Islet precursor cell (in vitro differentiated cells): Measurements from ENCODE around the gene PATJ.

ENCODE experiments used
- DNase-seq: peaks from one replicate; pipeline ENCODE4 v3.0.0-alpha.2; 2018

PATJ gene

DNA sequence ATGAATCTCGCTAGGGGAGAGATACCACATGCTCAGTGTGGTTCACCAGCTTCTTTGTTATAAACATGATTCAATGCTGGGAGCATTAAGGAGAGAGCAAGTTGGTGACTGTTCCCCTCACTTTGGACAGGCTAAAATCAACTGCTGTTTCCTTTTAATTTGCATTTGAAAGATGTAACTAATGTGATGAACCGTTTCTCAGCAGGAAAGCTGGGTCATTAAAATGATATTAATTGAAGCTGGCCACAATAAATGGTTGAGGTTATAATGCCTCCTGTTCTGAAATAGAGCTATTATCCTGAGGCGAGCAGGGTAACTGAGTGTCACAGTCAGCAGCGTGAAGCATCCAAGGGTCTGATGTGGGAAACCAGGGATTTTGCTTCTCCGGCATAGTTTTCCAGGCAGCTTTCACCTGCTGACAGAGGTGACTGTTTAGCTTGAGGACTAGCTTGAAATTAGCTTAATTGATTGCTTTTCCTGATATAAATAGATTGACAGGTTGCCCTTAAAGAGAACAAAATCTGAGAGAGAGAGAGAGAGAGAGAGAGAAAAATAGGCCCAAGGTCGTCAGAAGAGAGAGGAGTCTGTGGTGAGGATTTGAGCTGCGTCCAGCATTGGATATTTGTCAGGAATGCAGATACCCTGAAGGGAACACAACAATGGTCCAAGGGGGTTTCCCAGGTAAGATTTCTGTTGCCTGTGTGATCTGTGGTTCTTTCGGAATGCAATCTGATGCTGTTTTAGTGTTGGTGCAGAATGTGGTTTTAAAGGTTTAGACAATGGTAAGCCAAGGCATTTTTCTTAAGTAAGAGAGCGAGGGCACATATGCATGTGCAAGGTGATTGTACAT, 209.7 kb downstream of the PATJ start:
- DNase-seq: peak; percentile 79

DNA sequence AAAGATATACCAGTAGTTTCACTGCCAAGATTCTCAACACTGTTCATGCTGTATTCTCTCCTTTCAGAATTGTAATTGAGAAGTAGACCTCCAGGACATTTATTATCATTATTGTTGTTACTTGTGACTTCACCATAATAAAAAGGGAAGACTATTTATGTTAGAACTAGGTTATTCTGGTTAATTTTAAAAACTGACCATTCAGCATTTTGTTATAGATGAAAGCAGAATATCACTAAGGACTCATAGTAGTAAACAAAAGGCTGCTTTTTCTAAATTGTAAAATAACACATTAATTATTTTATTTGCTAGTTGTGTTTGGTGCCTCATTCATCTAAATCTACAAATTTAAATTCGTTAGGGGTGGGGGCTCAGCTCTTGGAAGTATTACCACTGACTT, 210.4 kb downstream of the PATJ start:
- no peak for DNase-seq

DNA sequence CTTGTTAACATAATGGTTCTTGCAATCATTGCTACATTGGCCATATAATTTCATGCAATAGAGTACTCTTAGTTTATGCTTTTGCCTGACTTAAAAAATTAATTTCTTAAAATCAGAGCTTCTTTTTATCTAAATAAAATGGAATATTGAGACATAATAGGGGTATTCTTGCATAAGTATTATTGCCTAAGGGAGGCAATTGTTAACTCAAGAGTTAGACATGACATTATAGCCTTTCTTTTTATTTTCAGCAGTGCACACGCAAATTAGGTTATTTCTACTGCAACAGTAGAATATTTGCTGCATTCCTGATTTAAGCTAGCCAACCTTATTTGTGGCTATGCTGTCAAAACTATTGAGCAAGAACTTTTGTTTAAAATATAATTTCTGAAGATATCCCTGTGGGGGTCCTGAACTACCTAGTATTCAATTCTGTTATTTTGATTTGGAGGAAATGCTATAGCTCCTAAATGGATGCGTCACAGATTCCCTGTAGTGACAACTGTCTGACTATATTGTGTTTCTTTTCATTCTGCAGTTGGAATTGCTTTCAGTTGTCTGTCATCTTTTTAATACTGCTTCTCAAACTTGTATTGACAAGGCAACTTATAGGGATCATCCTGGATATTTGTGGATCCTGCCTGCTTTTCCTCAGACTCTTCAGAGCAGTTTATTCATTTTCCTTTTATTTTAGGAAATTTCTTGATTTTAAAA, 211.0 kb downstream of the PATJ start:
- DNase-seq: no peak

DNA sequence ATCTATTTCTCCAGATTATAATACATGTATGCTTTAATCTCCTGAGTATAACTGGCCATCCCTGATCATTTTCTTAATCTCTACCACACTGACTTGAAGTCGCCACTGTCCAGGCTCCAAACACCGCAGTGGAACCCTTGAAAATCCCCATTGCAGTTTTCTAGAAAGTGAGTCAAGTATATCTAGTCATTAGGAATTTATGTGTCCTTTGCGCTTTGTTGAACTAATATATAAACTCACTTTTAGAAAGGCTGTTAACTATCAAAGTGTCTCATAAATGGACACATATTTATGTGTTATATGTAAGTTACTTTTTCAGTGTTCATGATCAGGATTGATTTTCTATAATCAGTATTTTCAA, 211.5 kb downstream of the PATJ start:
- no peak for DNase-seq

DNA sequence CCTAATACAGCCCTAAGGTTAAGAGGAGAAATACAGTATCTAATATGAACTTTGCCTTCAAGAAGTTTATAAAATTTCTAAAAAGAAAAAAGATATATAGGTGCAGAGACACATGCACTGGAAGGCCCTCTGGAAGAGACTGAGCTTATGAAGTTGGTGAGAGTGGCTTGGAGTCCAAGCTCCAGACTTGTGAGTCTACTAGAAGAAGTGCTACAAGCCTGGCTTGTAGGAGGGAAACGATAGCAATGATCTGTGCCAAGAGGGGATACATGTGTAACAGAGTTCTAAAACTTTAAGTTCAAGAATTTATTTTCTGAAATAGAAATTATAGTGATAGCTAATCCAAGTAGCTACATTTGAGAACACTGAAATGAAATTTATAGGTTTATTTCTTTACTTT, 213.0 kb downstream of the PATJ start:
- DNase-seq: no peak

DNA sequence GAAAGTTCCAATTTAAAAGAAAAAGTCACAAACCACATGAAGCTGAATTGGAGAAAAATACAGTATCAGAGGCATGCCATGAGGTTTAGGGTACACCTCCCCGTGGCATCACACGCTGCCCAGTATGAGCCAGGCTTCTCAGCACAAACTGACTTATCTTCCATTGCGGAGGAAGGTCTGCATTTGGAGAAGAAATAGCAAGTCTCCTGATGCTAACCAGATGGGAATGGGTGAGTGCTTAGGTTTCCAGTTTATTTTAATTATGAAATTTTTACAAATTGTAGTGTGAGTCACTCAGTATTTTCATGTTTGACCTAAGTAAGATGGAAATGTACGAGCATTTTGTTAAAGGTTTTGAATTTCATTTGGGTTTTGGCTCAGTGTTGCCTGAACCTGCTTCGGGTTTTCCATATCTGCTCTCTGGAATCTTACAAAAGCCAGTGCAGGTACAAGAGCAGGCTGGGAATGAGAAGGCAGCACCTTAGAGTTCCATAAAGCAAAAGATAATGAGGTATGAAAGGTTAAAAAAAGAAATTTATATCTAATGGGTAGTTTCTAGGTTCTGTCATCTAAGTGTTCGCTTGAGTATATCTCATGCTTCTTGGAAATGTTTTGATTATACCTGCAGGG, 213.9 kb downstream of the PATJ start:
- no peak for DNase-seq

DNA sequence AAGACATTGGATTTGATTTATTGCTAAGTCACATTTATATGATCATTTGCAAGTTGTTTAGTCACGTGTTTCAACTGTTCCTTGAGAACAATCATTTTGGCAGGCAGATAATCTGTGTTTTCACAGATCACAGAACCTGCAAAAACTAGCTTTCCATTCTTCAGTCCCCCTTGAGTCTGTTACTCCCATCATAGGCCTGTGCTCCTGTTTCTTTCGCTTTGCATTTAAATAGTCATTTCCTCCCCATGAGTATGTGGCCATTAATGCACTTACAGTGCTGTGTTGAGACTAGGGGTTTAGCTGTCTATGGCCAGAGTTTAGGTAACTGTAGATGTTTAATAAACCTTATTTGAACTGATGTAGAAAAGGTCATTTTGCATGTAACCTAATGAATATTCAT, 214.5 kb downstream of the PATJ start:
- DNase-seq: no peak

DNA sequence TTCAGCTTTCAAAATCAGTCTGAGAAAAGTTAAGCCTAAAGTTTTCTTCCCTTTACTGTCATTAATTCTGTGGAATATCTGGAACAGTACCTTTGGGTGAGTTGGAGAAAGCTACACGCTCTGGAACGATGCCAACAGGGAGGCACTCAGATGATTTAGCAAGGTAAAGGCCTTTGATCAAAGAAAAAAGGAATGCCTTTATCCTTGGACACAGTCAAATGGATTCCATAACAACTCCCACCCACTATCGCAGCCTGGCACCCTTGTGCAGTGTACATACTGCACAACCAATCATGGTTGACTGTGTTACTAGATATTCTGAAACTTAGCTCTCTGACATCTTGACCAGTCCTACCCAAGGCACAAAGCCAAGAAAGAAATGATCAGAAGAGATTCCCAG, 218.7 kb downstream of the PATJ start:
- no peak for DNase-seq

DNA sequence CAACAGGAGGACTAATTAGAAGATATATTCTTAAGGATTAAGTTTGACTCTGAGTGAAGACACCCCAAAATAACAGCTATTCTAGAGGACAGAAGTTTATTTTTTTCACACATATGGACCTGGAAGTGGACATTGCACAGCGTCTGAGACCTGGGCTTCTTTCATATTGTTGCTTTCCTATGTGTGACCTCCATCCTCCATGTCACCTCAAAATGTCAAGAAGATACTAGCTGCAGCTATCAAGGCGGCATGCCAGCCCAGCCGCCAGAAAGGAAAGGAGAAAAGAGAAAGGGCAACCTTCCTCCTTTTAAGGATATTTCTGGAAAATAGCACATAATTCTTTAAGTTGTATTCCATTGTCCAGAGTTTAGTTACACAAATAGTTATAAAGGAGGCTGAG, 220.4 kb downstream of the PATJ start:
- DNase-seq: no peak

DNA sequence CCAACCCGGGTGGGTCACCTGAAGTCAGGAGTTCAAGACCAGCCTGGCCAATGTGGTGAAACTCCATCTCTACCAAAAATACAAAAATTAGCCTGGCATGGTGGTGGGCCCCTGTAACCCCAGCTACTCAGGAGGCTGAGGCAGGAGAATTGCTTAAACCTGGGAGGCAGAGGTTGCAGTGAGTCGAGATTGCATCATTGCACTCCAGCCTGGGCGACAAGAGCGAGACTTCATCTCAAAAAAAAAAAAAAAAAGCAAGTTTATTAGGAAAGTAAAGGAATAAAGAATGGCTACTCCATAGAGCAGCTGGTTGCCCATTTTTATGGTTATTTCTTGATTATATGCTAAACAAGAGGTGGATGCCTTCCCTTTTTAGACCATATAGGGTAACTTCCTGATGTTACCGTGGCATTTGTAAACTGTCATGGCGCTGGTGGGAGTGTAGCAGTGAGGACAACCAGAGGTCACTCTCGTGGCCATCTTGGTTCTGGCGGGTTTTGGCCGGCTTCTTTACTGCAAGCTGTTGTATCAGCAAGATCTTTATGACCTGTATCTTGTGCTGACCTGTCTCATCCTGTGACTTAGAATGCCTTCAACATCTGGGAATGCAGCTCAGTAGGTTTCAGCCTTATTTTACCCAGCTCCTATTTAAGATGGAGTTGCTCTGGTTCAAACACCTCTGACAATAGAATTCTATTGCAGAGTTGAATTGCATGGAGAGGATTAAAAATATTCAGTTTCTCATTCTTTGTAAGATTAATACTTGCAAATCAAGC, 224.4 kb downstream of the PATJ start:
- peak; percentile 82 for DNase-seq

DNA sequence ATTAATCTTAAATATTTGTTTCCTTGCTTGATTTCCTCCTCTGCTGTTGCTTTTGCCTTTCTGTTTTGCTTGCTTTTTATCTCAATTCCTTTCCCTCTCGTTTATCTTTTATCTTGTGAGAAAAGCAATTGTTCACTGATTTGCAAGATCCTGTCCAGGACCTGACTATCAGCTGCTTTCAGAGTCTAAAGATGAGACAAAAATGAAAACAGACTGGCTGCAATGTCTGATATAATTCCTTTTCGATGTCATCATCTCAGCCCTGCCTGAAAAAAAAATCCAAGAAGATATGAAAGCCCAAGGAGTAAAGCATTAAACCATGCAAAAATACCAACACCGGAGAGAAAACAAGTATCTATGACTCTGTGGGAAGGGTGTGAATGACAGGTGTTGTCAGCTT, 225.5 kb downstream of the PATJ start:
- DNase-seq: no peak

DNA sequence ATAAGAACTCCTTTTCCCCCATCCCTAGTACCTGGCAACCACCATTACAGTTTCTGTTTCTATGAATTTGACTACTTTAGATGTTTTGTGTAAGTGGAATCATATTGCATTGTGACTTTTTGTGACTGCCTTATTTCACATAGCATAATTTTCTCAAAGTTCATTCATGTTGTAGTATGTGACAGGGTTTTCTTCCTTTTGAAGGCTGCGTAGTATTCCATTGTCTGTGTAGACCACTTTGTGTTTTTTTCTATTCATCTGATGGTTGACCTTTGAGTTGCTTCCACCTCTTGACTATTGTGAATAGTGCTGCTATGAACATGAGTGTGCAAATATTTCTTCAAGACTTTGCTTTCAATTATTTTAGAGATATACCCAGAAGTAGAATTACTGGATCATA, 226.6 kb downstream of the PATJ start:
- no peak for DNase-seq

DNA sequence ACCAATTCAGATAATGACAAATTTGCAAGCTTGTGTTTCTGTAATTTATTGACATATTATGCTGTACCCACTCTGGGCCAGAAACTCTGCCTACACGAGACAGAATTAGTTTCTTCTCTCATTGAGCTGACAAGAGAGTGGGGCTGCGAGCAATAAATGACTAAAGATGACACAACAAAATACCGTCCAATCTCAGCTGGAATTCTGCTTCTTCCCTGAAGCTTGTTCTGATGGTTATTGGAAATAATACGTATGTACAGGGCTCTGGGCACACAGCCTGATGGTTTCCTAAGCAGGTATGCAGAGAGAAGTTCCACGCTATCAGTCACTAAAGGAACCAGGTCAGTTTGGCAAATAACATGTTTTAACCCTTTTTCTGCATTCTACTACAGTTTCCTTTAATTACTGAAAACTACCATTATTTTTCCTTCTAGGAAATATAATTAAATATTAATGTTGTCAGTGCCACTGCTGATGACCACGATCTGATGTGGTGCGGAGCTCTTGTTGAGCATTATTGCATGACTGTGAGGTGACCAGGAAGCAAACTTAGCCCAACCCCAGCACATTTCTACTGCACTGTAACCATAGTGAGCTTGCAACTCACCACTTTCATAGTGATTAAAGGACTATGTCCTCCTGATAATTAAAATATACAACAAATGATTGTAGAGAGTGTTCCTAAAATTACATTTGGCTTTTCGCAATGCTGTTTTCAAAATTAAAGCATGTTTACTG, 231.0 kb downstream of the PATJ start:
- DNase-seq: no peak

DNA sequence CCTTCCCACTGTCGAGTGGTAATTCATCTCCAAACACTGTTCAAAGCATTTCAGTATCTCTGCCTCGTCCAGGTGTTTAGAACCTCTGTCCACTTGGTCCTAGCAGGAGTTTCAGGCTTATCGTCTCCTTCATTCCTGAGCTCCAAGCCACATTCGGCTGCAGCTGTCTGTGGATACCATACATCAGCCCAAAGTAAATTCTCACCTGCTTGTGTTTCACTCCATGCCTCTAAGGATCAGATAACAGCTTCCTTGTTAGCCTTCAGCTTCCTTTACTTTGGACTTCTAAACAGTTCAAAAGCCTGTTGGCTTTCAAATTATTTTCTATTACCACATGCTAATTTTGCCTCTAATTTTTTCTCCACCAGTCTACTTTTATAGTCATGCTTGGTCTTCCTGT, 233.4 kb downstream of the PATJ start:
- no peak for DNase-seq

DNA sequence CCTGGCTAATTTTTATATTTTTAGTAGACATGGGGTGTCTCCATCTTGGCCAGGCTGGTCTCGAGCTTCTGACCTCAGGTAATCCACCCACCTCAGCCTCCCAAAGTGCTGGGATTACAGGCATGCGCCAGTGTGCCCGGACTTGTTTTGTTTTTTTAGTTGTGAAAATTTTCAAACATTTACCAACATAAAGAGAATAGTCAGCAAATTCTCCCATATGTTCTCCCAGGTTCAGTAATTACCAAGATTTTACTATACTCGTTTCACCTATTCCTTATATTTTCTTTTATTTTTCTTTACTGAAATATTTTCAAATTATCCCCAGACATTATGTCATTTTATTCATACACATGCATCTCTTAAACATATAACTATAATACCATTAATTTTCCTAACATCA, 234.3 kb downstream of the PATJ start:
- DNase-seq: no peak

DNA sequence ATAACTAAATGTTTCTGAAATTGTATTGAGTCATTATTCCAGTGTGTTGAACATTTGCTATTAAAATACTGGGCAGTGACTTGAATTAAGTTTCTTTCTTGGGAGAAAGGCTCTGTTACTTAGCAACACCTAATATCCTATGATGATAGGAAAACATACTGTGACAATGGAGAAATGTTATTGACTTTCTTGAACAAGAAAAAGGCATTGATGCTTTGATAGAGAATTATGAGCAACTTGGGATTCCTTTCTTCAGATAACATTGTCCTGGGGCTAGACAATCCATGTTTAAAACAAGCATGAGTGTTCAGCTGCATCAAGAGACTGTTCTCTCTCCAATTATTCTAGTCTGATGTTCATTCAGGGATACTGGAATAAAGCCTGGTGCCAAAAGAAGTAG, 236.5 kb downstream of the PATJ start:
- DNase-seq: no peak

DNA sequence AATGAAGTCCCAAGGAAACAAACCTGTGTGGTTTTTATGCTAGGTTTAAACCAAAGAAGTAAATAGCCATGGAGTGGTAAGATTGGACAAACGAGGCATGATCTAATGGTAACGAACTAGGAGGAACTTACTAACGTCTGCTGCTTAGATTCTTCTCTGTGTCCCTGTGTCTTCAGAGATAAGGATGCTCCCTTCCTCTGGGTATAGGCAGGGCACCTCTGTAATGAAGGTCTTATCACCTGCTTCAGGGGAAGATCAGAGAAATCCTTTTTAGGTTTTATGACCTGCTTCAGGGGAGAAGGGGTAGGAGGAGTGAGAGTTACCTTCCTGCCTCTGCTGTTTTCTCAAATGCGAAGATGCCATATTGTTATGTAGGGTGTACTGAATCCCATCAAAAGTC, 237.4 kb downstream of the PATJ start:
- DNase-seq: no peak

DNA sequence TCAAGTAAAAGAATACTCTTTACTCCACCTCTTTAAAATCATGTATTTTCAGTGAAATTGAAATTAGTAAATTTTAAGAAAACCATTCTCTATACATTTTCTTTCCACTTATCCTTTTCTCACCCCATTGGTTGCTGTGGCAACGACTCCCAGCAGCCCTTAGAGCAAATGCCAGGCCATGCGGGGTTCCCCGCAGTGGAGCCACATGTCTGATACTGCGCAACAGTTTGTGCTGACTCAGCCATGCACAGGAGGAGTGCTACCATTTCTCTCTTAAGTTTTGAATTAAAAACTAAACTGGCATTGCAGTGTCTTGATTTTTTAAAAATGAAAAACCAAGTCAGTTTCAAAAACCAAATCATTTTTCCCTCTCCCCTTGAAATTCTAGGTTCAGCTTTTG, 238.3 kb downstream of the PATJ start:
- DNase-seq: no peak

DNA sequence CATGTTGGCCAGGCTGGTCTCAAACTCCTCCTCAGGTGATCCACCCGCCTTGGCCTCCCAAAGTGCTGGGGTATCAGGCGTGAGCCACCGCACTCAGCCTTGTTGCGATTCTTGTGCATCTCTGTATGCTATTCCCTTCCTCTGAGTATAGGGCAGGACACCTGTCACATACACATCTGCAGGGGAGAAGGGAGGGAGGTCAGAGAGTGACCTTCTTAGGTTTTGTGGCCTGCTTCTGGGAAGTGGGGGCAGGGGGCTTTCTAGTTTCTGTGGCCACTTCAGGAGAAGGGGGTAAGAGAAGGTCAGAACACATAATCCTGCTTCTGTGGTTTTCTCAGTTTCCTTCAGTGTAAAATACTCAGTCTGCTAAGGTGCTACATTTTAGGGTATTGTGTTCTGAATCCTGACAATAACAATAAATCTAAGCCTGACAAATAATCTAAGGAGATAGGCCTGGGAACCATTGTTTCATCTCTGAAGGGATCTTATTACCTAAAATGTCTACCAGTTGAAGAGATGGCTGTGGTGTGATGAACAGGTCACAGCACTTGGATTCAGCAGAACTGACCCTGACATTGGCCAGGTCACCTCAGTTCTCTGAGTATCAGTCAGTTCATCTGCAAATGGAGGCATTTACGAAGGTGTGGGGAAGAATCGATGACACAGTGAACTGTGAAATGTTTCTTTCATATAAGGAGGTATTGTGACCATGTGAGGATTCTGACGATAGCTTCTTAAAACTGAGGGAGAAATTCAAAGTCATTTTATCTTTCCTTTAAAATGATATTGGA, 239.8 kb downstream of the PATJ start:
- DNase-seq: no peak

DNA sequence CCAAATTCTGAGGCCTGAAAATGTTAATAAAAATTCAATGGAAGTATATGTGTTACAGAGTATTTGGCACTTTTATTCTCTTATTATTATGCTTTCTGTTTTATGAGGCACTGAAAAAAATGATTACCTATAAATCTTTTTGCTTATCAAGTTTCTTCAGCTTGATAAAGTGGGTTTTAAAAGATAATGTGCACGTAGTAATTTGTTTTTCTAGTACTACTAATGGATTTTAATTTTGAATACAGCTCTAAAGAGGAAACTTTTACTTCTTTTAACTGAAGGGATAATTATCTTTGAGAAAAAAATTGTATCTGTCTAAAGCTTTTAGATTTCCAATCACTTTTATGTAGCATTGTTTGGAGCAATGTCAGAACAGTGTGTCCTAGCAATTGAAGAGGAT, 241.0 kb downstream of the PATJ start:
- no peak for DNase-seq

DNA sequence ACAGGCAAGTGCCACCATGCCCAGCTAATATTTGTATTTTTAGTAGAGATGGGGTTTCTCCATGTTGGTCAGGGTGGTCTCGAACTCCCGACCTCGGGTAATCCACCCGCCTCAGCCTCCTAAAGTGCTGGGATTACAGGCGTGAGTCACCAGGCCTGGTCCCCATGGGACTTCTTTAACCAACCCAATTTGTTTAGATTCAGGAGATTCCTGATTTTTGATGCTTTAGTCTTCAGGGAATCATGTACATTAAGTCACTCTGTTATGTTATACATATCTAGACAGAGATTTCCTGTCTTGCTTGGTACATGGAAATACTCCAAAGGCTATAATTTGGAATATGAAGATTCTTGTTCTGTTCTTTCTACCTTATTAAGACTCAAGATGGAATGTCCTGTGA, 250.0 kb downstream of the PATJ start:
- no peak for DNase-seq
